Endothelial cell of umbilical vein (primary cell): ENCODE results near the gene ANXA5. TPM values are rescaled to one million over a fixed set of nuclear protein-coding genes. Genes with fewer than 3 reads are reported as not detected.

Experiments used
- BruUV-seq: library from RNA; stranded (reverse); fragments of 400-500 nt; replicated peaks from 2 replicates; lab custom pipeline; 2021; lab: Mats Ljungman, UMichigan
- CTCF ChIA-PET: fragments of 300-600, 350-600 bp; sonication (Branson Sonifier 250); formaldehyde crosslinking; loops from one replicate; lab custom pipeline; 2021; ENCODE audit warnings: antibody characterized with exemption, inconsistent platforms; lab: Charles Lee
- POLR2A ChIA-PET: fragments of 300-600, 350-600 bp; sonication (Branson Sonifier 250); formaldehyde crosslinking; loops from one replicate; lab custom pipeline; 2021; ENCODE audit warnings: antibody characterized with exemption, inconsistent platforms; lab: Charles Lee
- DNase-seq: peaks from one replicate; pipeline ENCODE4 v3.0.0-alpha.2; 2011; ENCODE audit warnings: low read depth, low spot score
- FAIRE-seq: peaks from 2 replicates; lab custom pipeline; 2011; peaks lifted over from hg19 to GRCh38; lab: Jason Lieb, UNC
- H2AFZ ChIP-seq: 2 replicates; pipeline ENCODE4 v1.6.0; 2012; ENCODE audit warnings: low read depth, low read length, control low read depth, inconsistent platforms
- H3K27ac ChIP-seq: 2 replicates; pipeline ENCODE4 v1.5.1; 2011; ENCODE audit warnings: low read depth, mild to moderate bottlenecking, control low read depth, low read length, moderate library complexity; ENCODE audit not compliant: insufficient read depth
- H3K27me3 ChIP-seq, 2 experiments: 2 replicates each; pipeline versions ENCODE4 v1.6.0 to v1.6.1; 2011; ENCODE audit warnings: low read length in 2 of 2, mixed read lengths in 1 of 2; ENCODE audit not compliant: control insufficient read depth in 2 of 2, insufficient read depth in 2 of 2
- H3K36me3 ChIP-seq, 2 experiments: 2 replicates in 1 of 2; 3 replicates in 1 of 2; pipeline ENCODE4 v1.5.1; 2011; ENCODE audit warnings: low read length in 2 of 2, mild to moderate bottlenecking in 1 of 2, moderate library complexity in 1 of 2; ENCODE audit not compliant: control insufficient read depth in 2 of 2, insufficient read depth in 2 of 2; ENCODE audit errors: extremely low read depth in 1 of 2
- H3K4me1 ChIP-seq: 3 replicates; pipeline ENCODE4 v1.5.1; 2011; ENCODE audit warnings: mild to moderate bottlenecking, low read length; ENCODE audit not compliant: control insufficient read depth, insufficient read depth; ENCODE audit errors: extremely low read depth
- H3K4me2 ChIP-seq: 2 replicates; pipeline ENCODE4 v1.6.1; 2011; ENCODE audit warnings: low read length, control low read depth, mixed read lengths; ENCODE audit not compliant: insufficient read depth
- H3K4me3 ChIP-seq, 3 experiments: fragments of 200-600 bp in 1 of 3; sonication (generic), shearing (Covaris generic) in 1 of 3; replicated peaks in 1 of 3; 2 replicates each; pipeline ENCODE4 v1.5.1; 2011 to 2016; ENCODE audit warnings: control low read depth in 3 of 3, low read length in 3 of 3, mild to moderate bottlenecking in 2 of 3, inconsistent platforms in 1 of 3, low read depth in 1 of 3, moderate library complexity in 1 of 3; ENCODE audit not compliant: insufficient read depth in 1 of 3
- H3K79me2 ChIP-seq: 2 replicates; pipeline ENCODE4 v1.6.0; 2012; ENCODE audit warnings: low read length, inconsistent platforms; ENCODE audit not compliant: control insufficient read depth, insufficient read depth
- H3K9ac ChIP-seq: replicated peaks from 2 replicates; pipeline ENCODE3; 2011; ENCODE audit warnings: low read length, control low read depth; ENCODE audit not compliant: insufficient read depth; ENCODE audit errors: extremely low read depth
- H3K9me1 ChIP-seq: replicated peaks from 3 replicates; pipeline ENCODE4 v1.6.0; 2011; ENCODE audit warnings: mild to moderate bottlenecking, low read length; ENCODE audit not compliant: control insufficient read depth, insufficient read depth; ENCODE audit errors: extremely low read depth
- H3K9me3 ChIP-seq: replicated peaks from 2 replicates; pipeline ENCODE4 v1.5.1; 2012; ENCODE audit warnings: low read length, inconsistent platforms; ENCODE audit not compliant: control insufficient read depth, insufficient read depth
- H4K20me1 ChIP-seq: replicated peaks from 2 replicates; pipeline ENCODE3; 2011; ENCODE audit warnings: mild to moderate bottlenecking, low read length; ENCODE audit not compliant: control insufficient read depth, insufficient read depth; ENCODE audit errors: extremely low read depth
- CTCF ChIP-seq, 2 donors: IDR thresholded peaks; 1 replicate in 1 of 2; 2 replicates in 1 of 2; pipeline ENCODE4 v1.5.1; 2011; ENCODE audit warnings: low read length in 2 of 2, mild to moderate bottlenecking in 2 of 2, moderate library complexity in 2 of 2, control low read depth in 1 of 2, inconsistent platforms in 1 of 2, low read depth in 1 of 2; ENCODE audit not compliant: insufficient read depth in 1 of 2; ENCODE audit errors: extremely low read depth in 1 of 2
- EZH2 ChIP-seq: IDR thresholded peaks from 2 replicates; pipeline ENCODE4 v1.6.1; 2012; ENCODE audit warnings: borderline replicate concordance, low read depth, mild to moderate bottlenecking, moderate library complexity, low read length, inconsistent platforms; ENCODE audit not compliant: severe bottlenecking
- FOS ChIP-seq: IDR thresholded peaks from 2 replicates; pipeline ENCODE4 v1.6.1; 2011; ENCODE audit warnings: mild to moderate bottlenecking, low read length, moderate library complexity, borderline replicate concordance; ENCODE audit not compliant: insufficient read depth
- GATA2 ChIP-seq: IDR thresholded peaks from 2 replicates; pipeline ENCODE4 v1.7.0; 2011; ENCODE audit warnings: low read depth, mild to moderate bottlenecking, moderate library complexity, mixed read lengths, low read length; ENCODE audit not compliant: insufficient read length, insufficient read depth
- JUN ChIP-seq: IDR thresholded peaks from 2 replicates; pipeline ENCODE4 v1.6.1; 2011; ENCODE audit warnings: borderline replicate concordance, low read depth; ENCODE audit not compliant: insufficient read length, insufficient read depth
- MAX ChIP-seq: IDR thresholded peaks from 2 replicates; pipeline ENCODE4 v1.6.1; 2011; ENCODE audit not compliant: insufficient read depth, insufficient read length
- MYC ChIP-seq: IDR thresholded peaks from one replicate; pipeline ENCODE4 v1.6.1; 2011; ENCODE audit warnings: mild to moderate bottlenecking, low read depth, low read length
- POLR2A ChIP-seq: IDR thresholded peaks from 2 replicates; pipeline ENCODE4 v1.6.1; 2012; ENCODE audit warnings: low read depth, mild to moderate bottlenecking, control low read depth, low read length
- POLR2AphosphoS5 ChIP-seq: IDR thresholded peaks from 2 replicates; pipeline ENCODE4 v1.6.1; 2012; ENCODE audit warnings: low read depth, mild to moderate bottlenecking, control low read depth, low read length, moderate library complexity; ENCODE audit not compliant: insufficient read depth
- dilution Hi-C: fragments of 300-500 bp; cut with MboI; formaldehyde crosslinking; loops from one replicate; pipeline ENCODE4 v1.15.0; 2019; ENCODE audit warnings: low sequenced_read_pairs; ENCODE audit not compliant: extremely low pct_ligation_motif_present
- intact Hi-C: fragments of 100-400 bp; cut with micrococcal nuclease; formaldehyde crosslinking; loops from one replicate; pipeline ENCODE4 v1.10.0; 2022
- polyA plus RNA-seq, 4 experiments: library from polyadenylated mRNA; depleted of rRNA in 3 of 4; stranded (reverse) in 3 of 4; unstranded in 1 of 4; fragments of >200 nt; gene quantifications; 2 replicates each; pipeline versions ENCODE4 v1.2.1 to v1.2.3, GENCODE V29; 2011 to 2012; ENCODE audit warnings: missing spikeins in 1 of 4
- total RNA-seq: library from RNA; stranded (reverse); gene quantifications from 2 replicates; pipeline ENCODE4 v1.2.3, GENCODE V29; 2021

The ANXA5 gene
- total and polyA plus RNA-seq, 2 donors (not counting 3 experiments of a cell fraction or from before 2014, with no cell fraction given): 450 to 528 TPM

- H3K9ac ChIP-seq: no peak overlapping the region
- dilution Hi-C loops: no loop called here
- no peak overlapping the region for H3K27ac ChIP-seq
- H3K9me1 ChIP-seq: no peaks in the 10 kb centered on the region
- peaks cover under 1% of the 10 kb centered on the region for H3K4me1 ChIP-seq
- FAIRE-seq (no peak), DNase-seq (no peak)
- H3K4me3 ChIP-seq: no peak overlapping the region
- ChIA-PET CTCF (interaction anchor here (1.1 to 2.6 kb wide), 4 partner anchors 8 to 218 kb away, joined by 3 to 8 read pairs (median 3); no protein-coding TSS in a partner anchor), POLR2A (no interaction called here)
- H3K4me2 ChIP-seq: no peak overlapping the region
- peaks cover 2% of the 10 kb centered on the region for H4K20me1 ChIP-seq
- TF ChIP-seq POLR2AphosphoS5 (no peak), MAX (no peak), CTCF (IDR thresholded peaks at IDR 0.05; ENCODE audit: extremely low read depth in 1 of 2, insufficient read depth in 1 of 2, low read depth in 1 of 2, low read length in 2 of 2) (no peak), MYC (no peak), POLR2A (no peak), JUN (no peak), GATA2 (no peak), EZH2 (no peak), FOS (no peak)
- H2AFZ ChIP-seq: no peak overlapping the region
- peaks cover 62% of the 10 kb centered on the region for H3K79me2 ChIP-seq
- H3K27me3 ChIP-seq: no peaks in the 10 kb centered on the region
- intact Hi-C loops: no loop called here
- no peaks in the 10 kb centered on the region for H3K9me3 ChIP-seq
- peaks cover 22 to 50% of the 10 kb centered on the region in 2 experiments for H3K36me3 ChIP-seq
- BruUV-seq: no TSS peak
These were observed 16.2 kb downstream of the ANXA5 start for GRCh38 chr4:121680571-121680970.
